OCI-LY1 (cell line): ENCODE data around the gene WWP2.

Source experiments
- H2AFZ ChIP-seq: fragments of 200-600 bp; sonication (generic), shearing (Covaris generic); 2 replicates; pipeline ENCODE4 v1.6.0; 2014; ENCODE audit warnings: antibody characterized with exemption, mild to moderate bottlenecking, low read length
- H3F3A ChIP-seq: fragments of 200-600 bp; sonication (generic), shearing (Covaris generic); 2 replicates; pipeline ENCODE4 v1.6.0; 2014; ENCODE audit warnings: mild to moderate bottlenecking, antibody characterized with exemption, low read length, moderate library complexity; ENCODE audit not compliant: insufficient read depth
- H3K27ac ChIP-seq: fragments of 200-600 bp; sonication (generic); 2 replicates; pipeline ENCODE4 v1.5.1; 2014; ENCODE audit warnings: low read length, mixed run types, mild to moderate bottlenecking, low read depth; ENCODE audit not compliant: poor library complexity, severe bottlenecking
- H3K27me3 ChIP-seq: fragments of 200-600 bp; sonication (generic); 2 replicates; pipeline ENCODE4 v1.6.0; 2014; ENCODE audit warnings: antibody characterized with exemption, mild to moderate bottlenecking, low read length, moderate library complexity; ENCODE audit not compliant: insufficient read depth
- H3K36me3 ChIP-seq: fragments of 200-600 bp; sonication (generic); 2 replicates; pipeline ENCODE4 v1.6.1; 2014; ENCODE audit warnings: mild to moderate bottlenecking, antibody characterized with exemption, low read length, moderate library complexity, mixed read lengths; ENCODE audit not compliant: insufficient read depth
- H3K4me1 ChIP-seq: fragments of 200-600 bp; sonication (generic); 2 replicates; pipeline ENCODE4 v1.5.1; 2014; ENCODE audit warnings: mild to moderate bottlenecking, low read length, moderate library complexity; ENCODE audit not compliant: insufficient read depth, severe bottlenecking
- H3K4me2 ChIP-seq: fragments of 200-600 bp; sonication (generic), shearing (Covaris generic); 2 replicates; pipeline ENCODE4 v1.6.1; 2014; ENCODE audit warnings: low read length
- H3K4me3 ChIP-seq: fragments of 200-600 bp; sonication (generic); 2 replicates; pipeline ENCODE4 v1.5.1; 2014; ENCODE audit warnings: low read length, low read depth, mild to moderate bottlenecking, mixed read lengths; ENCODE audit not compliant: poor library complexity, severe bottlenecking
- H3K79me2 ChIP-seq: fragments of 200-600 bp; shearing (Covaris generic); 2 replicates; pipeline ENCODE4 v1.6.1; 2016; ENCODE audit warnings: mixed run types, low read length, mixed read lengths; ENCODE audit not compliant: insufficient read depth
- H3K9ac ChIP-seq: fragments of 200-600 bp; sonication (generic), shearing (Covaris generic); 2 replicates; pipeline ENCODE4 v1.6.1; 2014; ENCODE audit warnings: mild to moderate bottlenecking, low read length, mixed read lengths
- H3K9me2 ChIP-seq: fragments of 200-600 bp; sonication (generic), shearing (Covaris generic); 2 replicates; pipeline ENCODE4 v1.6.1; 2014; ENCODE audit warnings: low read depth, mild to moderate bottlenecking, low read length, mixed read lengths
- H3K9me3 ChIP-seq: fragments of 200-600 bp; shearing (Covaris generic); 2 replicates; pipeline ENCODE4 v1.6.1; 2014; ENCODE audit warnings: low read length, mixed read lengths
- H4K20me1 ChIP-seq: fragments of 200-600 bp; sonication (generic), shearing (Covaris generic); 2 replicates; pipeline ENCODE4 v1.6.0; 2016; ENCODE audit warnings: mild to moderate bottlenecking, low read length; ENCODE audit not compliant: insufficient read depth
- CTCF ChIP-seq: fragments of 200-600 bp; sonication (generic), shearing (Covaris generic); IDR thresholded peaks from 2 replicates; pipeline ENCODE4 v1.5.1; 2017; ENCODE audit warnings: mild to moderate bottlenecking, antibody characterized with exemption, low read length, moderate library complexity, mixed read lengths
- EZH2 ChIP-seq: fragments of 200-600 bp; sonication (generic), shearing (Covaris generic); IDR thresholded peaks from 2 replicates; pipeline ENCODE4 v1.8.0; 2017; ENCODE audit warnings: borderline replicate concordance, mixed run types, mild to moderate bottlenecking, antibody characterized with exemption, low read length, moderate library complexity, mixed read lengths

WWP2 gene

GRCh38 chr16:69934751-69935150, 172.6 kb downstream of the WWP2 start:
- TF ChIP-seq EZH2, result no peak
- TF ChIP-seq CTCF, result no peak
- Histone ChIP-seq H3K27me3 (no peaks in the 10 kb centered on the region), H3K27ac (no peak overlapping the region), H3K4me3 (no peak overlapping the region), H3K4me1 (no peaks in the 10 kb centered on the region), H3F3A (no peaks in the 10 kb centered on the region), H3K9me2 (no peaks in the 10 kb centered on the region), H2AFZ (no peak overlapping the region), H3K9me3 (no peaks in the 10 kb centered on the region), H3K4me2 (no peak overlapping the region), H3K36me3 (peaks cover 35% of the 10 kb centered on the region), H4K20me1 (no peaks in the 10 kb centered on the region), H3K79me2 (no peaks in the 10 kb centered on the region), H3K9ac (no peak overlapping the region)

DNA sequence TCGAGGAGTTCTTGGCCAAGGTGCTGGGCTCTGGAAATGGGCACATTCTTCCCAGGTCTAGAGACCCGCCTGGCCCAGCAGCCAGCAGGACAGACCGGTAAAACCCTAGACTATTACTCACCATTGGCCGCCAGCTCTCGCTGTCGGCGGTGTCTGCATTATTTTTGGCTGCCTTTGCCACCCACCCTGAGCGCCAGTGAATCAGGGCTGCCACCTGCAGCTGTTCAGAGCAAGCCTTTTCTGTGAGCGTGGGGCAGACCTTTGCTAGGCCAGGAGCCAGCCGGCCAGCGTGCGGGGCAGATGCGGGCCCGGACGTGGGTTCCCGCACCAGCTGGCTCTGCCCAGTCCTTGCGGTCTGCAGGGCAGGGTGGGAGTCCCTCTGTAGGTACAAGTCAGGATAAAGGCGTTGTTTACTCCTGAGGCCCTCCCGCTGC, 173.2 kb downstream of the WWP2 start:
- TF ChIP-seq EZH2 (no peak), CTCF (no peak)
- Histone ChIP-seq H4K20me1 (no peaks in the 10 kb centered on the region), H3K4me1 (no peaks in the 10 kb centered on the region), H3K9me2 (no peaks in the 10 kb centered on the region), H3F3A (no peaks in the 10 kb centered on the region), H3K4me3 (no peak overlapping the region), H2AFZ (no peak overlapping the region), H3K9ac (no peak overlapping the region), H3K9me3 (no peaks in the 10 kb centered on the region), H3K79me2 (no peaks in the 10 kb centered on the region), H3K4me2 (no peak overlapping the region), H3K27ac (no peak overlapping the region), H3K36me3 (peaks cover 35% of the 10 kb centered on the region), H3K27me3 (no peaks in the 10 kb centered on the region)

GRCh38 chr16:69935740-69936139, 173.6 kb downstream of the WWP2 start:
- H3F3A ChIP-seq, result no peaks in the 10 kb centered on the region
- H3K9ac ChIP-seq, result no peak overlapping the region
- H3K4me1 ChIP-seq, result no peaks in the 10 kb centered on the region
- no peaks in the 10 kb centered on the region for H3K27me3 ChIP-seq
- H3K9me3 ChIP-seq, result no peaks in the 10 kb centered on the region
- H2AFZ ChIP-seq, result no peak overlapping the region
- no peaks in the 10 kb centered on the region for H3K9me2 ChIP-seq
- no peak overlapping the region for H3K27ac ChIP-seq
- no peak for TF ChIP-seq EZH2
- no peak for TF ChIP-seq CTCF
- no peak overlapping the region for H3K4me2 ChIP-seq
- H3K4me3 ChIP-seq, result no peak overlapping the region
- H4K20me1 ChIP-seq, result no peaks in the 10 kb centered on the region
- no peaks in the 10 kb centered on the region for H3K79me2 ChIP-seq
- H3K36me3 ChIP-seq, result peaks cover 33% of the 10 kb centered on the region
